Loucy (cell line): ENCODE results near the gene USP4.

Source experiments
- CTCF ChIP-seq: fragments of 200-600 bp; sonication (generic); conservative IDR thresholded peaks from 2 replicates; pipeline ENCODE4 v1.5.1; 2014; ENCODE audit warnings: mild to moderate bottlenecking, antibody characterized with exemption, low read length
- EZH2phosphoT487 ChIP-seq: fragments of 200-600 bp; IDR thresholded peaks from 2 replicates; pipeline ENCODE4 v1.6.1; 2018; ENCODE audit warnings: antibody characterized with exemption, mild to moderate bottlenecking, moderate library complexity, borderline replicate concordance

- no peak for TF ChIP-seq CTCF
- TF ChIP-seq EZH2phosphoT487: no peak
These were observed 9.7 kb upstream of the USP4 start for GRCh38 chr3:49349348-49350114.
